Ishikawa (cell line): Measurements from ENCODE around the gene MRPS34.
A peak's percentile ranks its signal among the peaks of the same experiment; 100 is the strongest.

Source experiments
- CEBPB ChIP-seq: IDR thresholded peaks from 2 replicates; pipeline ENCODE4 v1.6.1; 2012
- CREB1 ChIP-seq: IDR thresholded peaks from 2 replicates; pipeline ENCODE4 v1.6.1; 2012; ENCODE audit warnings: low read depth
- EGR1 ChIP-seq: IDR thresholded peaks from 2 replicates; pipeline ENCODE4 v1.6.1; 2012
- EP300 ChIP-seq: IDR thresholded peaks from 2 replicates; pipeline ENCODE4 v1.6.1; 2012; ENCODE audit warnings: borderline replicate concordance
- FOXM1 ChIP-seq: IDR thresholded peaks from 2 replicates; pipeline ENCODE4 v1.6.1; 2012; ENCODE audit warnings: low read depth, borderline replicate concordance
- MAX ChIP-seq: IDR thresholded peaks from 2 replicates; pipeline ENCODE4 v1.6.1; 2012
- NFIC ChIP-seq: IDR thresholded peaks from 2 replicates; pipeline ENCODE4 v1.6.1; 2012
- RAD21 ChIP-seq: IDR thresholded peaks from 2 replicates; pipeline ENCODE4 v1.6.1; 2012; ENCODE audit warnings: low read depth
- TAF1 ChIP-seq: IDR thresholded peaks from 2 replicates; pipeline ENCODE4 v1.6.1; 2012; ENCODE audit warnings: low read depth, mild to moderate bottlenecking
- TCF12 ChIP-seq: IDR thresholded peaks from 2 replicates; pipeline ENCODE4 v1.6.1; 2012; ENCODE audit warnings: low read depth
- TEAD4 ChIP-seq: IDR thresholded peaks from 2 replicates; pipeline ENCODE4 v1.6.1; 2012
- USF1 ChIP-seq: IDR thresholded peaks from 2 replicates; pipeline ENCODE4 v1.6.1; 2012
- YY1 ChIP-seq: IDR thresholded peaks from 2 replicates; pipeline ENCODE4 v1.6.1; 2012; ENCODE audit warnings: low read depth
- ZBTB7A ChIP-seq: IDR thresholded peaks from 2 replicates; pipeline ENCODE4 v1.6.1; 2012; ENCODE audit warnings: low read depth
- TF ChIP-seq, protein P1 (sequence below): IDR thresholded peaks from 2 replicates; pipeline ENCODE4 v1.6.1; 2012; ENCODE audit warnings: low read depth, mild to moderate bottlenecking

Gene MRPS34

GRCh38 chr16:1781254-1781653 is 8.3 kb upstream of the MRPS34 start:
- no peak for TF ChIP-seq TEAD4
- TF ChIP-seq YY1 = no peak
- TF ChIP-seq RAD21 = no peak
- no peak for TF ChIP-seq USF1
- no peak for TF ChIP-seq NFIC
- no peak for TF ChIP-seq TCF12
- no peak for TF ChIP-seq CEBPB
- TF ChIP-seq, protein P1, sequence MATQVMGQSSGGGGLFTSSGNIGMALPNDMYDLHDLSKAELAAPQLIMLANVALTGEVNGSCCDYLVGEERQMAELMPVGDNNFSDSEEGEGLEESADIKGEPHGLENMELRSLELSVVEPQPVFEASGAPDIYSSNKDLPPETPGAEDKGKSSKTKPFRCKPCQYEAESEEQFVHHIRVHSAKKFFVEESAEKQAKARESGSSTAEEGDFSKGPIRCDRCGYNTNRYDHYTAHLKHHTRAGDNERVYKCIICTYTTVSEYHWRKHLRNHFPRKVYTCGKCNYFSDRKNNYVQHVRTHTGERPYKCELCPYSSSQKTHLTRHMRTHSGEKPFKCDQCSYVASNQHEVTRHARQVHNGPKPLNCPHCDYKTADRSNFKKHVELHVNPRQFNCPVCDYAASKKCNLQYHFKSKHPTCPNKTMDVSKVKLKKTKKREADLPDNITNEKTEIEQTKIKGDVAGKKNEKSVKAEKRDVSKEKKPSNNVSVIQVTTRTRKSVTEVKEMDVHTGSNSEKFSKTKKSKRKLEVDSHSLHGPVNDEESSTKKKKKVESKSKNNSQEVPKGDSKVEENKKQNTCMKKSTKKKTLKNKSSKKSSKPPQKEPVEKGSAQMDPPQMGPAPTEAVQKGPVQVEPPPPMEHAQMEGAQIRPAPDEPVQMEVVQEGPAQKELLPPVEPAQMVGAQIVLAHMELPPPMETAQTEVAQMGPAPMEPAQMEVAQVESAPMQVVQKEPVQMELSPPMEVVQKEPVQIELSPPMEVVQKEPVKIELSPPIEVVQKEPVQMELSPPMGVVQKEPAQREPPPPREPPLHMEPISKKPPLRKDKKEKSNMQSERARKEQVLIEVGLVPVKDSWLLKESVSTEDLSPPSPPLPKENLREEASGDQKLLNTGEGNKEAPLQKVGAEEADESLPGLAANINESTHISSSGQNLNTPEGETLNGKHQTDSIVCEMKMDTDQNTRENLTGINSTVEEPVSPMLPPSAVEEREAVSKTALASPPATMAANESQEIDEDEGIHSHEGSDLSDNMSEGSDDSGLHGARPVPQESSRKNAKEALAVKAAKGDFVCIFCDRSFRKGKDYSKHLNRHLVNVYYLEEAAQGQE = no peak
- no peak for TF ChIP-seq FOXM1
- TF ChIP-seq CREB1 = no peak
- no peak for TF ChIP-seq EGR1
- no peak for TF ChIP-seq TAF1
- TF ChIP-seq EP300 = no peak
- TF ChIP-seq ZBTB7A = no peak
- TF ChIP-seq MAX = no peak

DNA sequence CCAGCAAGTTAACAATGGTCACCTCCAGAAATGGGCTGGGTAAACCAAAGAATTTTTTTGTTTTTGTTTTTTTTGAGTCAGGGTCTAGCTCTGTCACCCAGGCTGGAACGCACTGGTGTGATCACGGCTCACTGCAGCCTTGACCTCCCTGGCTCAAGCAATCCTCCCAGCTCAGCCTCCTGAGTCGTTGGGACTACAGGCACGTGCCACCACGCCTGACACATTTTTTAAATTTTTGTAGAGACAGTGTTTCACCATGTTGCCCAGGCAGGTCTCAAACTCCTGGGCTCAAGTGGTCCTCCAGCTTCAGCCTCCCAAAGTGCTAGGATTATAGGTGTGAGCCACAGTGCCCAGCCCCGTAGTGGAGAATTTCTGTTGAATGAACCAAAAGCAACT is 7.7 kb upstream of the MRPS34 start:
- TF ChIP-seq, protein P1 = no peak
- TF ChIP-seq TCF12 = no peak
- no peak for TF ChIP-seq FOXM1
- no peak for TF ChIP-seq EP300
- TF ChIP-seq USF1 = no peak
- no peak for TF ChIP-seq TAF1
- TF ChIP-seq EGR1 = no peak
- TF ChIP-seq NFIC = no peak

- TF ChIP-seq USF1 (0 out of 2 replicates have a peak, but pooled peaks have one; percentile 6), EP300 (no peak)
Measured at GRCh38 chr16:1779741-1780676, 7.1 kb upstream of the MRPS34 start.

GRCh38 chr16:1779234-1779701 is 6.3 kb upstream of the MRPS34 start:
- TF ChIP-seq YY1 (no peak), EGR1 (no peak)

DNA sequence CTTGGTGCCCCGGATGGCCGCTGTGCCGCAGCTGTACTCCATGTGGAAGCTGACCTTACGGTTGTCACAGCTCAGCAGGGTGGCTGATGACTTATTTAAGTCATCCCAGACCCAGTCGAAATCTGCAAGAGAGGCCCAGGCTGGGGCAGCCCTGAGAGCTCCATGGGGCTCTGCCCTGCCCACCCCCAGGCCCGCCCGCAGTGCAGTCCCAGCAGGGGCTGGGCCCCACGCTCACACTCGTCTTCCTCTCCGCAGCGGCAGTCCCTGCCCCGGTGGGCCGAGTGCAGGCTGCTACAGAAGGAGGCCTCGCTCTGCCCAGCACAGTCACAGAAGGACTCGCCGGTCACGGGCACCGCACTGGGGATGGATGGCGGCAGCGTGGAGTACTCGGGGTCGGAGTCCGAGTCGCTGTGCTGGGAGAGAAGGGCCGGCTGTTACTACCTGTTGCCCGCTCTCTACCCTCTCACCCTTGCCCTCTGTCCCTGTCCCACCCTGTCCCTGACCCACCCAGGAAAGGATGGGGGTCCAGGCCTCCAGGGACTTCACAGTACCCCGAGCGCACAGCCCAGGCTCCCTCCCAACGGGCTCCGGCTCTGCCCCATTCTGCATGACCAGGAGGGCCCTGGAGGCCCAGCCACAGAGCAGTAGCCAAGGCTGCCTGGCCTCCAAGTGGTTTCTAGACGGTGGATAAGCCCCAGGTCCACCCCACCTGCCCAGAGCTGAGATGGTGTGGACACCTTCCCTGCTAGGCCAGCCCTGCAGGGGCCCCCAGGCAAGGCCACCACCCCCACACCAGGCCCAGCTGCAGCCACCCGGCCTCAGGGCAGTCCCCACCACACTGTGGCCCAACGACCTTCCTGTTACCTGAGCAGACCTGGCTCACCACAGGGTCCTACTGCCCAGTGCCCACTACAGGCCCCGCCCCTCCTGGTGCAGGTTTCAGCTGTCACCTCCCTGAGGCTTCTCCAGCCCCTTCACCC is 5.6 kb upstream of the MRPS34 start:
- no peak for TF ChIP-seq EP300
- no peak for TF ChIP-seq USF1
- no peak for TF ChIP-seq EGR1
- TF ChIP-seq CEBPB = no peak
- TF ChIP-seq TEAD4 = no peak
- no peak for TF ChIP-seq MAX
- TF ChIP-seq YY1 = no peak
